ENCODE data around the gene HSPA4.
A peak's percentile ranks its signal among the peaks of the same experiment; 100 is the strongest.
"Not testable (repeated sequence)": the region's sequence is repeated elsewhere in the genome, so short reads cannot be mapped to it uniquely, and the experiment has no call there.

The HSPA4 gene

GRCh38 chr5:133050521-133050920 lies 1.3 kb upstream of the HSPA4 start:
- DNase-seq (ENCODE audit: low read depth) = no peak

- no peak for DNase-seq (ENCODE audit: low read depth)
These were observed 712 bp upstream of the HSPA4 start for GRCh38 chr5:133051061-133051541.

GRCh38 chr5:133052317-133053175 lies 733 bp downstream of the HSPA4 start:
- DNase-seq (ENCODE audit: low read depth) = peak; percentile 15

GRCh38 chr5:133053448-133053847 lies 1.6 kb downstream of the HSPA4 start:
- DNase-seq (ENCODE audit: low read depth) = no peak

- no peak for DNase-seq (ENCODE audit: low read depth)
These were observed 3.1 kb downstream of the HSPA4 start for GRCh38 chr5:133054697-133055471.

GRCh38 chr5:133056891-133057290 lies 5.1 kb downstream of the HSPA4 start:
- no peak for DNase-seq (ENCODE audit: low read depth)

GRCh38 chr5:133059621-133060020 lies 7.8 kb downstream of the HSPA4 start:
- DNase-seq (ENCODE audit: low read depth) = no peak

GRCh38 chr5:133062276-133062675 lies 10.5 kb downstream of the HSPA4 start:
- DNase-seq (ENCODE audit: low read depth) = no peak

- DNase-seq (ENCODE audit: low read depth) = no peak
These were observed 12.2 kb downstream of the HSPA4 start for GRCh38 chr5:133063965-133064364.

- DNase-seq (ENCODE audit: low read depth) = no peak
These were observed 13.7 kb downstream of the HSPA4 start for GRCh38 chr5:133065471-133065870.

GRCh38 chr5:133066045-133066444 lies 14.2 kb downstream of the HSPA4 start:
- no peak for DNase-seq (ENCODE audit: low read depth)

GRCh38 chr5:133072021-133072420 lies 20.2 kb downstream of the HSPA4 start:
- DNase-seq (ENCODE audit: low read depth) = no peak

GRCh38 chr5:133075572-133076536 lies 24.0 kb downstream of the HSPA4 start:
- DNase-seq (ENCODE audit: low read depth) = no peak

GRCh38 chr5:133079048-133079447 lies 27.2 kb downstream of the HSPA4 start:
- DNase-seq (ENCODE audit: low read depth) = no peak

- no peak for DNase-seq (ENCODE audit: low read depth)
These were observed 29.2 kb downstream of the HSPA4 start for GRCh38 chr5:133081036-133081435.

GRCh38 chr5:133081703-133082102 lies 29.9 kb downstream of the HSPA4 start:
- DNase-seq (ENCODE audit: low read depth) = no peak

GRCh38 chr5:133082128-133082527 lies 30.3 kb downstream of the HSPA4 start:
- DNase-seq (ENCODE audit: low read depth) = no peak

- DNase-seq (ENCODE audit: low read depth) = no peak
These were observed 32.1 kb downstream of the HSPA4 start for GRCh38 chr5:133083901-133084300.

- DNase-seq (ENCODE audit: low read depth) = not testable (repeated sequence)
These were observed 33.4 kb downstream of the HSPA4 start for GRCh38 chr5:133085171-133085570.

- no peak for DNase-seq (ENCODE audit: low read depth)
These were observed 34.6 kb downstream of the HSPA4 start for GRCh38 chr5:133086366-133086875.

- DNase-seq (ENCODE audit: low read depth) = no peak
These were observed 36.3 kb downstream of the HSPA4 start for GRCh38 chr5:133088064-133088463.

- no peak for DNase-seq (ENCODE audit: low read depth)
These were observed 39.2 kb downstream of the HSPA4 start for GRCh38 chr5:133091034-133091433.
